ENCODE data around the gene GMDS. TPM values are rescaled to one million over a fixed set of nuclear protein-coding genes. Genes with fewer than 3 reads are reported as not detected.

The GMDS gene
- total RNA-seq, 1 experiment from 2014 or later = 35.0 TPM

GRCh38 chr6:1579096-1579495, 666.3 kb downstream of the GMDS start:
- no peak for DNase-seq (ENCODE audit: low spot score)
- ATAC-seq = no peak
- ChIA-PET CTCF (interaction anchor here (0.6 to 1.9 kb wide), 2 partner anchors 17 to 1186 kb away, joined by 3 to 7 read pairs; partner anchors contain the start of gene WRNIP1), POLR2A (no interaction called here)
- 0 out of 2 replicates have a peak, but pooled peaks cover 4% of the 10 kb centered on the region for H3K9me3 Mint-ChIP-seq
- H3K27me3 Mint-ChIP-seq (ENCODE audit: low read depth) = no peaks in the 10 kb centered on the region; the same call in 1 of the 2 replicates
- peaks cover 24% of the 10 kb centered on the region for H3K4me1 Mint-ChIP-seq
- no peak for TF ChIP-seq NR1H2 (CRISPR knock-in tag; IDR thresholded peaks at IDR 0.05)
- TF ChIP-seq, protein P1, sequence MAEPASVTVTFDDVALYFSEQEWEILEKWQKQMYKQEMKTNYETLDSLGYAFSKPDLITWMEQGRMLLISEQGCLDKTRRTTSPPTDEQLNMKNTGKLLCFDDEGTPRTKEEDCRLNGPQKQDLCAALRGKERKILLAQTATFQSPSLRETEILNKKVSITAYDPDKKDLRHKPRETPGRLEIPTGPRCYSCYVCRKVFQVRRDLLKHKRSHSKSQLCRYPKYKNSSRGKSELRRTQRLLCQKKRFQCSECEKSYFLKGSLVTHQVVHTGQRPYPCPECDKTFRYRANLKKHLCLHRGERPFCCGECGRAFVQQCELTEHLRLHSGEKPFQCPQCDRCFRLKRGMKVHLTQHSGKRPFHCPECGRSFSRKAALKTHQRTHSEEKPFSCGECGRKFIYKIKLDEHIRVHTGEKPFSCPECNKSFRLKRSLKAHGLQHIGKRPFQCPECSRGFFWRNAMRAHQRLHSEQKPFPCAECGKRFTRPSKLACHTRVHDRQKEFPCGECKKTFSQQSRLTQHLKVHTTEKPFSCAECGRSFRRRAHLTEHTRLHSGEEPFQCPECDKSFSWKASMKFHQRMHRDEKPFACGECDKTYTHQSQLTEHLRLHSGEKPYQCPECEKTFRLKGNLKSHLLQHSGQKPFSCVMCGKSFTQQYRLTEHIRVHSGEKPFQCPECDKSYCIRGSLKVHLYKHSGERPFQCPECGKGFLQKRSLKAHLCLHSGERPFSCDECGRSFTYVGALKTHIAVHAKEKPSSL (CRISPR knock-in tag; conservative IDR thresholded peaks at IDR 0.05) = no peak
- H3K27ac Mint-ChIP-seq = no peak overlapping the region
- no peaks in the 10 kb centered on the region for H3K36me3 Mint-ChIP-seq
- no peak overlapping the region for H3K4me3 Mint-ChIP-seq

DNA sequence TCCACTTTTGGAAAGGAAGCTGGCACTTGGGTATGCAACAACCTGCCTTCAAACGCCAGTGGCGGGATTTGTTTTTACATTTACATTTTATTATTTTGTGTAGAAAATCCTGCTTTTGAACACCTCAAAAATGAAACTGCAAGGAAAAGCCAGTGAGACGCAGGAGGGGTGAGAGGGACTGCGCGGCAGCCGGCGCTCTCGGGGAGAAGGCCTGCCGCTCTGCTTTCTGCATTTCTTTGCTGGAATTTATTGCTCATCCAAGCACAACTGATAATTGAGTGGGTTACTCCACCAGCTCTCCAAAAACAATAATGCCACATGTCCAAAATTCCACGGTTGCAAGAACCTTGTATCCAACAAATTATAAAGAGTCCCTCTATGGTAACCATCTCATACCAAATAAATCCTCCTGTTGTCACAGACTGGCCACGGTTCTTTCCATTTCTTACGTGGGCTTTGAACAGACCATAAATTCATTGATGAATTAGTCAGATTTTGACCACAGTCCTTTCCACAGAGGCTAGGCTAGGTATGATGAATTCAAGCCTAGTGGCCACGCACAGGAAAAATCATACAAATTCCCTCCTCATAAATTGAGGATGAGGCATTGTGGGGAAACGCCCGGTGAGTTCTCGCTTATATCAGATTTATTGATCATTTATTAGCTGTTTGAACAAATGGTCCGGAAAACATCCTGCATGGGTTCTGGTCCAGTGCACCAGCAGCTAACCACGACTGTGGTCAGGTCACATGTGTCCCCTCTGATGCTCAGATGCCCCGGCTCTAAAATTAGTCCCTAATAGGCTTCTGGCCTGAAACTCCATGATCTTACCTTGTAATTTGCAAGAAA, 667.3 kb downstream of the GMDS start:
- CTCF ChIA-PET = interaction anchor here (0.7 kb wide), 1 partner anchor 23 kb away, joined by 3 read pairs; no protein-coding TSS in a partner anchor
- no peak for ATAC-seq
- Mint-ChIP-seq H3K27ac (no peak overlapping the region), H3K9me3 (no peaks in the 10 kb centered on the region), H3K4me1 (peaks cover 32% of the 10 kb centered on the region), H3K27me3 (ENCODE audit: low read depth) (no peaks in the 10 kb centered on the region; the same call in 1 of the 2 replicates), H3K36me3 (no peaks in the 10 kb centered on the region), H3K4me3 (no peak overlapping the region)
- TF ChIP-seq ZNF416 (CRISPR knock-in tag; IDR thresholded peaks at IDR 0.05) = no peak
- no peak for TF ChIP-seq KAT7 (CRISPR knock-in tag; IDR thresholded peaks at IDR 0.05; ENCODE audit: borderline replicate concordance)
- no peak for TF ChIP-seq FOXP1 (CRISPR knock-in tag; IDR thresholded peaks at IDR 0.05; ENCODE audit: borderline replicate concordance)
- no peak for TF ChIP-seq NFATC4 (CRISPR knock-in tag; IDR thresholded peaks at IDR 0.05)
- TF ChIP-seq, protein P2, sequence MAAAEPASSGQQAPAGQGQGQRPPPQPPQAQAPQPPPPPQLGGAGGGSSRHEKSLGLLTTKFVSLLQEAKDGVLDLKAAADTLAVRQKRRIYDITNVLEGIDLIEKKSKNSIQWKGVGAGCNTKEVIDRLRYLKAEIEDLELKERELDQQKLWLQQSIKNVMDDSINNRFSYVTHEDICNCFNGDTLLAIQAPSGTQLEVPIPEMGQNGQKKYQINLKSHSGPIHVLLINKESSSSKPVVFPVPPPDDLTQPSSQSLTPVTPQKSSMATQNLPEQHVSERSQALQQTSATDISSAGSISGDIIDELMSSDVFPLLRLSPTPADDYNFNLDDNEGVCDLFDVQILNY (CRISPR knock-in tag; IDR thresholded peaks at IDR 0.05) = no peak
- TF ChIP-seq SMAD3 (CRISPR knock-in tag; IDR thresholded peaks at IDR 0.05; ENCODE audit: borderline replicate concordance) = no peak
- no peak for TF ChIP-seq GTF2I (CRISPR knock-in tag; conservative IDR thresholded peaks at IDR 0.05)
- no peak for TF ChIP-seq FOXK1 (CRISPR knock-in tag; IDR thresholded peaks at IDR 0.05)
- TF ChIP-seq NFYB (CRISPR knock-in tag; conservative IDR thresholded peaks at IDR 0.05; ENCODE audit: low read depth) = no peak
- TF ChIP-seq, protein P3, sequence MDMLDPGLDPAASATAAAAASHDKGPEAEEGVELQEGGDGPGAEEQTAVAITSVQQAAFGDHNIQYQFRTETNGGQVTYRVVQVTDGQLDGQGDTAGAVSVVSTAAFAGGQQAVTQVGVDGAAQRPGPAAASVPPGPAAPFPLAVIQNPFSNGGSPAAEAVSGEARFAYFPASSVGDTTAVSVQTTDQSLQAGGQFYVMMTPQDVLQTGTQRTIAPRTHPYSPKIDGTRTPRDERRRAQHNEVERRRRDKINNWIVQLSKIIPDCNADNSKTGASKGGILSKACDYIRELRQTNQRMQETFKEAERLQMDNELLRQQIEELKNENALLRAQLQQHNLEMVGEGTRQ (CRISPR knock-in tag; IDR thresholded peaks at IDR 0.05) = no peak
- TF ChIP-seq ZSCAN18 (CRISPR knock-in tag; IDR thresholded peaks at IDR 0.05) = no peak
- no peak for TF ChIP-seq RORB (CRISPR knock-in tag; IDR thresholded peaks at IDR 0.05)
- TF ChIP-seq, protein P4, sequence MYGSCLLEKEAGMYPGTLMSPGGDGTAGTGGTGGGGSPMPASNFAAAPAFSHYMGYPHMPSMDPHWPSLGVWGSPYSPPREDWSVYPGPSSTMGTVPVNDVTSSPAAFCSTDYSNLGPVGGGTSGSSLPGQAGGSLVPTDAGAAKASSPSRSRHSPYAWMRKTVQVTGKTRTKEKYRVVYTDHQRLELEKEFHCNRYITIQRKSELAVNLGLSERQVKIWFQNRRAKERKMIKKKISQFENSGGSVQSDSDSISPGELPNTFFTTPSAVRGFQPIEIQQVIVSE (CRISPR knock-in tag; IDR thresholded peaks at IDR 0.05; ENCODE audit: borderline replicate concordance) = no peak
- no peak for TF ChIP-seq CBFB (CRISPR knock-in tag; IDR thresholded peaks at IDR 0.05; ENCODE audit: low read depth)
- no peak for TF ChIP-seq OVOL2 (CRISPR knock-in tag; IDR thresholded peaks at IDR 0.05; ENCODE audit: borderline replicate concordance)
- POLR2A ChIA-PET = no interaction called here
- DNase-seq (ENCODE audit: low spot score) = no peak

All from WTC11 (cell line).